A549 (cell line): ENCODE measurements around the gene RRAS. TPM values are rescaled to one million over a fixed set of nuclear protein-coding genes. Genes with fewer than 3 reads are reported as not detected.

Experiments used
- ATAC-seq, 2 experiments: fragments of 200-7000 bp in 1 of 2; fragments of >200 bp in 1 of 2; cut with Nextera tagmentation in 1 of 2; cut with Tn5 transposase in 1 of 2; 3 replicates each; pipeline versions ENCODE4 v1.8.0 to v1.9.1; 2018 to 2020; ENCODE audit warnings: mild to moderate bottlenecking in 1 of 2, moderate library complexity in 1 of 2
- CTCF ChIA-PET: fragments of 300-600 bp; sonication (Branson Sonifier 250); formaldehyde crosslinking; extraction: SDS; loops from one replicate; lab custom pipeline; 2021; ENCODE audit warnings: antibody characterized with exemption, inconsistent platforms; lab: Yijun Ruan, JAX
- POLR2A ChIA-PET: fragments of 350-600 bp; formaldehyde crosslinking; extraction: SDS; loops from one replicate; lab custom pipeline; 2021; ENCODE audit warnings: antibody characterized with exemption, inconsistent platforms; lab: Yijun Ruan, JAX
- DNase-seq, 2 experiments: peaks; one replicate each; pipeline versions ENCODE4 v3.0.0 to v3.0.0-alpha.2; 2011 to 2016; ENCODE audit warnings: low read depth in 1 of 2, low spot score in 1 of 2
- FAIRE-seq: peaks from 2 replicates; lab custom pipeline; 2011; peaks lifted over from hg19 to GRCh38; lab: Jason Lieb, UNC
- H3K27ac ChIP-seq, 2 experiments: fragments of >200 bp; sonication (Bioruptor Twin); formaldehyde crosslinking; 3 replicates each; pipeline ENCODE4 v1.5.1; 2016 to 2017
- H3K4me1 ChIP-seq: fragments of >200 bp; sonication (Bioruptor Twin); formaldehyde crosslinking; 3 replicates; pipeline ENCODE4 v1.6.1; 2016
- H3K4me2 ChIP-seq: fragments of >200 bp; sonication (Bioruptor Twin); formaldehyde crosslinking; 3 replicates; pipeline ENCODE4 v1.6.1; 2016
- H3K4me3 ChIP-seq: fragments of >200 bp; sonication (Bioruptor Twin); formaldehyde crosslinking; 3 replicates; pipeline ENCODE4 v1.5.1; 2016
- H3K9me3 ChIP-seq: fragments of >200 bp; sonication (Bioruptor Twin); formaldehyde crosslinking; 3 replicates; pipeline ENCODE4 v1.6.1; 2016
- CBX2 ChIP-seq: fragments of 200-600 bp; sonication (generic); IDR thresholded peaks from 2 replicates; pipeline ENCODE4 v1.6.1; 2016; ENCODE audit warnings: low read depth, mild to moderate bottlenecking, borderline replicate concordance
- CHD4 ChIP-seq: fragments of 200-600 bp; sonication (generic); IDR thresholded peaks from 2 replicates; pipeline ENCODE4 v1.6.1; 2016; ENCODE audit warnings: antibody characterized with exemption, mild to moderate bottlenecking, borderline replicate concordance
- ESRRA ChIP-seq: fragments of 150-350 bp; IDR thresholded peaks from 2 replicates; pipeline ENCODE4 v1.6.1; 2014; ENCODE audit warnings: mild to moderate bottlenecking, low read length, borderline replicate concordance
- FOSB ChIP-seq: fragments of 250-450 bp; sonication (Bioruptor Pico); IDR thresholded peaks from 2 replicates; pipeline ENCODE4 v1.5.0; 2020; ENCODE audit warnings: mild to moderate bottlenecking, moderate library complexity
- FOSL2 ChIP-seq, 2 experiments: fragments of 450-650 bp in 1 of 2; fragments of >200 bp in 1 of 2; sonication (Bioruptor Twin) in 1 of 2; formaldehyde crosslinking; IDR thresholded peaks; 2 replicates each; pipeline versions ENCODE4 v1.5.0 to v1.6.1; 2016 to 2020; ENCODE audit warnings: mild to moderate bottlenecking in 1 of 2, moderate library complexity in 1 of 2
- FOXS1 ChIP-seq: fragments of 250-450 bp; sonication (Bioruptor Pico); IDR thresholded peaks from 2 replicates; pipeline ENCODE4 v1.5.0; 2020; ENCODE audit warnings: mild to moderate bottlenecking, moderate library complexity
- HMGXB4 ChIP-seq: fragments of 250-450 bp; sonication (Bioruptor Pico); IDR thresholded peaks from 2 replicates; pipeline ENCODE4 v1.5.0; 2021; ENCODE audit warnings: mild to moderate bottlenecking, moderate library complexity, borderline replicate concordance
- HOXB13 ChIP-seq: fragments of 250-450 bp; sonication (Bioruptor Pico); IDR thresholded peaks from 2 replicates; pipeline ENCODE4 v1.5.0; 2020; ENCODE audit warnings: low read depth, mild to moderate bottlenecking, moderate library complexity
- HOXB5 ChIP-seq: fragments of 250-450 bp; sonication (Bioruptor Pico); IDR thresholded peaks from 2 replicates; pipeline ENCODE4 v1.5.0; 2020; ENCODE audit warnings: mild to moderate bottlenecking, moderate library complexity
- JUN ChIP-seq, 2 experiments: fragments of >200 bp; sonication (Bioruptor Twin); formaldehyde crosslinking; IDR thresholded peaks; 2 replicates in 1 of 2; 3 replicates in 1 of 2; pipeline ENCODE4 v1.6.1; 2016 to 2017
- MYC ChIP-seq: IDR thresholded peaks from 2 replicates; pipeline ENCODE4 v1.6.1; 2012; ENCODE audit warnings: mild to moderate bottlenecking, inconsistent platforms, low read length, improper control_type of control experiment, borderline replicate concordance
- NFE2L2 ChIP-seq: fragments of 150-350 bp; conservative IDR thresholded peaks from 2 replicates; pipeline ENCODE4 v1.6.1; 2014; ENCODE audit warnings: low read length
- NR3C1 ChIP-seq: fragments of >200 bp; sonication (Bioruptor Twin); formaldehyde crosslinking; IDR thresholded peaks from 3 replicates; pipeline ENCODE4 v1.6.1; 2017
- RARB ChIP-seq: fragments of 250-450 bp; sonication (Bioruptor Pico); IDR thresholded peaks from 2 replicates; pipeline ENCODE4 v1.8.0; 2021; ENCODE audit warnings: mild to moderate bottlenecking, moderate library complexity
- ZFP36 ChIP-seq: fragments of 450-650 bp; IDR thresholded peaks from 2 replicates; pipeline ENCODE4 v1.6.1; 2014; ENCODE audit warnings: borderline replicate concordance; ENCODE audit not compliant: partially characterized antibody
- WGBS: methylation state at CpG from one replicate; pipeline ENCODE4 v1.1.6; 2017; ENCODE audit errors: missing lambda C conversion rate; 5-methylcytosine and 5-hydroxymethylcytosine counted together
- polyA plus RNA-seq, 4 experiments: library from polyadenylated mRNA; depleted of rRNA in 3 of 4; stranded (reverse); fragments of >200 nt; fragmentation: RNase III in 1 of 4; extraction: RNeasy Plus Mini Kit Qiagen cat#74134 plus additional on column Dnase treatment in 1 of 4; gene quantifications; 2 replicates in 3 of 4; 3 replicates in 1 of 4; pipeline ENCODE4 v1.2.3, GENCODE V29; 2011 to 2017
- TF ChIP-seq, protein P1 (sequence below): fragments of >200 bp; sonication (Bioruptor Twin); formaldehyde crosslinking; IDR thresholded peaks from 2 replicates; pipeline ENCODE4 v1.6.1; 2016
- TF ChIP-seq, protein P2 (sequence below): fragments of 450-650 bp; IDR thresholded peaks from 2 replicates; pipeline ENCODE4 v1.6.1; 2014; ENCODE audit warnings: antibody characterized with exemption
- TF ChIP-seq, protein P3 (sequence below): fragments of 250-450 bp; sonication (Bioruptor Pico); IDR thresholded peaks from 2 replicates; pipeline ENCODE4 v1.5.0; 2020; ENCODE audit warnings: low read depth, mild to moderate bottlenecking, moderate library complexity

Gene RRAS
- polyA plus RNA-seq, 2 of the 4 experiments (the other 2 are of a cell fraction): 47.6 to 49.2 TPM

- CTCF ChIA-PET: interaction anchor here (1.1 to 3.9 kb wide), 5 partner anchors 10 to 45 kb away, joined by 3 to 11 read pairs (median 5); partner anchors contain the start of gene PRMT1
- ATAC-seq (no peak), FAIRE-seq (no peak)
Measured at GRCh38 chr19:49632576-49632975, 7.4 kb downstream of the RRAS start.

DNA sequence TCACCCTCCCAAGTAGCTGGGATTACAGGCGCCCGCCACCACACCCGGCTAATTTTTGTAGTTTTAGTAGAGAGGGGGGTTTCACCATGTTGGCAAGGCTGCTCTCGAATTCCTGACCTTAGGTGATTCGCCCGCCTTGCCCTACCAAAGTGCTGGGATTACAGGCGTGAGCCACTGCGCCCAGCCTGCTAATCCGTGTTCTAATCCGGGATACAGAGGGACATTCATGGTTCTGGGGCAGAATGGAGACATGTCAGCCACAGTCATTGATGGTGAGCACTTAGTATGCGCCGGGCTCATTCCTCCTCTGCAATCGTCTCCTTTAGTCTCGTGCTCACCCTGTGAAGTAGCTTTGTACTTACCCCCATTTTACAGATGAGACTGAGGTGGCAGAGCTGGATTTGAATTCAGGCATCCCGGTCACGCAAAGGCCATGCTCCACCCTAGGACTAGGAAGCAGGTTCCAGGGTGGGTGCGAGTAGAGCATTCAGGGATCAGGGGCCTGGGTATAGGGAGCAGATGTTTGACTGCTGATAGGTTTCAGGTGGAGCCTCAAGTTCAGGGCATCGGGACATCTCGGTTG, 8.2 kb downstream of the RRAS start:
- TF ChIP-seq NFE2L2 (no peak), NR3C1 (no peak)
- TF ChIP-seq, protein P1, sequence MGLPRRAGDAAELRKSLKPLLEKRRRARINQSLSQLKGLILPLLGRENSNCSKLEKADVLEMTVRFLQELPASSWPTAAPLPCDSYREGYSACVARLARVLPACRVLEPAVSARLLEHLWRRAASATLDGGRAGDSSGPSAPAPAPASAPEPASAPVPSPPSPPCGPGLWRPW: no peak
- TF ChIP-seq, protein P2, sequence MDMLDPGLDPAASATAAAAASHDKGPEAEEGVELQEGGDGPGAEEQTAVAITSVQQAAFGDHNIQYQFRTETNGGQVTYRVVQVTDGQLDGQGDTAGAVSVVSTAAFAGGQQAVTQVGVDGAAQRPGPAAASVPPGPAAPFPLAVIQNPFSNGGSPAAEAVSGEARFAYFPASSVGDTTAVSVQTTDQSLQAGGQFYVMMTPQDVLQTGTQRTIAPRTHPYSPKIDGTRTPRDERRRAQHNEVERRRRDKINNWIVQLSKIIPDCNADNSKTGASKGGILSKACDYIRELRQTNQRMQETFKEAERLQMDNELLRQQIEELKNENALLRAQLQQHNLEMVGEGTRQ: no peak
- ATAC-seq (peak in 1 of 2 experiments; percentile 2; a peak in 1 of 6 replicates), FAIRE-seq (no peak), DNase-seq (no peak)
- Histone ChIP-seq H3K27ac (no peak overlapping the region), H3K4me2 (no peak overlapping the region), H3K4me1 (no peaks in the 10 kb centered on the region), H3K9me3 (no peaks in the 10 kb centered on the region), H3K4me3 (no peak overlapping the region)
- 90% methylated on average over 19 of the region's 19 CpGs for WGBS
- ChIA-PET POLR2A (interaction anchor here (2.1 kb wide), 1 partner anchor 8 kb away, joined by 8 read pairs; the partner anchor contains the start of gene RRAS), CTCF (interaction anchor here (1.1 to 3.9 kb wide), 7 partner anchors 9 to 61 kb away, joined by 3 to 11 read pairs (median 5); partner anchors contain the start of gene PRMT1)

More at GRCh38 chr19:49632576-49632975, 7.4 kb downstream of the RRAS start:
- no peak overlapping the region for H3K4me3 ChIP-seq
- H3K4me1 ChIP-seq: peaks cover 2% of the 10 kb centered on the region; the same call in 2 of the 3 replicates
- WGBS: 97% methylated on average over 5 of the region's 5 CpGs
- H3K27ac ChIP-seq: no peak overlapping the region
- DNase-seq: no peak
- H3K4me2 ChIP-seq: no peak overlapping the region
- no peaks in the 10 kb centered on the region for H3K9me3 ChIP-seq
- TF ChIP-seq FOXS1 (CRISPR knock-in tag) (no peak), JUN (IDR thresholded peaks at IDR 0.05) (no peak)
- POLR2A ChIA-PET: interaction anchor here (2.1 kb wide), 1 partner anchor 8 kb away, joined by 8 read pairs; the partner anchor contains the start of gene RRAS

DNA sequence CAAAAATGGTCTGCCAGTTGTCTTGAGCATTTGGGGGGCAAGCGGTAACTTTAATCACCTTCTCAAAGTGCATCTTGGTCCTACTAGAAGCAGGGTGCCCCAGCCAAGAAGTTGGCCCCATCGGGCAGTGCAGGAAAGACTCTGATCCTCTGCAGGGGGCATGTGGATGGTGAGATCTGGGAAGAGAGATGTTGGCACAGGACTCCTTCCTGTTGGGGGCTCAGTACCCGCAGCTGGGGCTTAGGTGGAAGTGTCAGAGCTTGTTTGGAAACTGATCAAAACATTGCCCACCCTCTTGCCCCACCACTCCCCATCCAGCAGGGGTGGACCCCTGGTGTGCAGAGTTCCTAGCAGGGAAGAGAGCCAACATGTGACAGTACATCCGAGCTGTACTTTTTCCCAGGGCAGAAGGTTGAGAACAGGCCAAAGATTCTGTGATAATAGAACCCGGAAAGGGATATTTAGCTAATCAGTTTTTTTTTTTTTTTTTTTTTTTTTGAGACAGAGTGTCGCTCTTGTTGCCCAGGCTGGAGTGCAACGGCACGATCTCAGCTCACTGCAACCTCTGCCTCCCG, 8.8 kb downstream of the RRAS start:
- ATAC-seq (peak; percentile 9 to 14; a peak in 3 of 6 replicates), FAIRE-seq (no peak), DNase-seq (no peak)
- no peak for TF ChIP-seq CBX2
- TF ChIP-seq, protein P2: no peak
- TF ChIP-seq ZFP36: no peak
- TF ChIP-seq FOSL2 (IDR thresholded peaks at IDR 0.05): no peak
- no peak for TF ChIP-seq FOSL2 (CRISPR knock-in tag; IDR thresholded peaks at IDR 0.05)
- no peak for TF ChIP-seq MYC
- no peak for TF ChIP-seq CHD4
- no peak for TF ChIP-seq HOXB13 (CRISPR knock-in tag)
- TF ChIP-seq HMGXB4: no peak
- no peak for TF ChIP-seq ESRRA
- TF ChIP-seq RARB (CRISPR knock-in tag): no peak
- no peak for TF ChIP-seq HOXB5
- TF ChIP-seq FOSB (CRISPR knock-in tag): no peak
- TF ChIP-seq, protein P3, sequence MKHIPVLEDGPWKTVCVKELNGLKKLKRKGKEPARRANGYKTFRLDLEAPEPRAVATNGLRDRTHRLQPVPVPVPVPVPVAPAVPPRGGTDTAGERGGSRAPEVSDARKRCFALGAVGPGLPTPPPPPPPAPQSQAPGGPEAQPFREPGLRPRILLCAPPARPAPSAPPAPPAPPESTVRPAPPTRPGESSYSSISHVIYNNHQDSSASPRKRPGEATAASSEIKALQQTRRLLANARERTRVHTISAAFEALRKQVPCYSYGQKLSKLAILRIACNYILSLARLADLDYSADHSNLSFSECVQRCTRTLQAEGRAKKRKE: no peak
- TF ChIP-seq, protein P1: no peak
- Histone ChIP-seq H3K27ac (no peak overlapping the region), H3K4me2 (no peak overlapping the region), H3K9me3 (no peaks in the 10 kb centered on the region), H3K4me1 (no peaks in the 10 kb centered on the region), H3K4me3 (no peak overlapping the region)
- CTCF ChIA-PET: interaction anchor here (0.6 to 3.9 kb wide), 7 partner anchors 17 to 61 kb away, joined by 3 to 11 read pairs (median 5); no protein-coding TSS in a partner anchor
- POLR2A ChIA-PET: interaction anchor here (1.2 to 2.1 kb wide), 3 partner anchors 9 to 41 kb away, joined by 5 to 8 read pairs (median 6); partner anchors contain the start of genes PRR12 and RRAS
- 62% methylated on average over 9 of the region's 9 CpGs for WGBS
